Medulla oblongata (tissue), 1 donor: ENCODE measurements around the gene ASB3.
"Not testable (repeated sequence)": the region's sequence is repeated elsewhere in the genome, so short reads cannot be mapped to it uniquely, and the experiment has no call there.

ENCODE experiments used
- DNase-seq: peaks from one replicate; pipeline ENCODE4 v3.0.0-alpha.2; 2015; ENCODE audit errors: extremely low spot score

The ASB3 gene

GRCh38 chr2:53737091-53737490, 49.7 kb downstream of the ASB3 start:
- DNase-seq, result no peak

DNA sequence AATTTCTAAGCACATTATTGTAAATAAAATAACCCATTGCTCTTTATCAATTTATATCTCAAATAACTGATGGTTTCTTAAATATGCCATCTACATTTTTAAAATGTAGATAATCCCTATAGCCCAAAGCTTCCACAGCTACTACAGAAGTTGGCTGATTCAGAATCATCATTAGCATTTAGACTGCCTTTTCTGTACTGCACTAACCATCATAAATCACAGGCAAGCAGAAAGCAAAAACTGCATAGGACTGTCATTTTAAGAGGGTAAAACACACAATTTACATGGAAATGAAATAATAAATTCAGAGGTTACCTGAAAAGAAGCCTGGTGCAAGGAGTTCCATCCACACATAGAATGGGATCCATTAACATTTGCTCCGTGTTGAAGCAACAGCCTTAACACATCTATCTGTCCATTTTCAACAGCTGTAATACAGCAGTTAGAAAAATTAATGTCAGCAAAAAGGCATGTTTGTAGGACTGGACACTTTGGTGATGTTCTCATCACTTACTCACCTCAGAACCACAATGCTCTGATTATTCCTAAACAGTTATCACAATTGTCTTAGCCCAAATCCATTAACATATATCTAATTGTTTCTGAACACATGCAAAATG, 57.5 kb downstream of the ASB3 start:
- DNase-seq, result no peak

DNA sequence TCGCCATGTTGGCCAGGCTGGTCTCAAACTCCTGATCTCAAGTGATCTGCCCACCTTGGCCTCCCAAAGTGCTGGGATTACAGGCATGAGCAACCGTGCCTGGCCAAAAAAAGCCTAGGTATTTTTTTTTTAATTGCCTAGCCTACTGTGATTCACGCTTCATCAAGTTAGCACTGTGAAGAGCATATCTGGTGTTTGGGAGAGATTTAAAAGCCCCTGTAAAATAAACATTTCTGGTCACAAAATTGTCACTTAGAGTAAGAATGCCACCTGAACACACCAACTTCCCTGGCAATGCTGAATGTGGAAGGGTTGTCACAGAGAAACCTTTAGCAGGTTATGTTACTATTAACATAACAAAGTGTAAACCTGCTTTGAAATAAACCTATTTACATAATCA, 58.8 kb downstream of the ASB3 start:
- DNase-seq, result no peak

DNA sequence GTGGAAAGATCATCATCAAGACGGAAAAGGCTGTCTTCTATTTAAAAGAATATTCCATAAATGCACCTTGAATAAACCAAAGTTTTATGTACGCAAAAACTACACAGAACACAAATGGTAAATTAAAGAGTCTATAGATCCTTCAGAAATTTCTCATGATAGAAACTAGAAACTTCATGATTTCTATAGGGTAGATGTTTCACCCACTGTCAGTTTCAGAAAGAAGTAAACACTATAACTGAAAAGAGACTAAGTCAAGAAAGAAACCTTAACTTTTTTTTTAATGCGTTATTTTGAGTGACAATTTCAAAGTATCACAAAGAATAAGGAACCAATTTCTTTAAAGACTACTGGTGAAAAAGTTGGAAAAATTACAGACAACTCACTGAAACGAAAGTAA, 61.1 kb downstream of the ASB3 start:
- no peak for DNase-seq

GRCh38 chr2:53724536-53724935, 62.2 kb downstream of the ASB3 start:
- DNase-seq, result no peak

GRCh38 chr2:53720944-53721343, 65.8 kb downstream of the ASB3 start:
- not testable (repeated sequence) for DNase-seq

DNA sequence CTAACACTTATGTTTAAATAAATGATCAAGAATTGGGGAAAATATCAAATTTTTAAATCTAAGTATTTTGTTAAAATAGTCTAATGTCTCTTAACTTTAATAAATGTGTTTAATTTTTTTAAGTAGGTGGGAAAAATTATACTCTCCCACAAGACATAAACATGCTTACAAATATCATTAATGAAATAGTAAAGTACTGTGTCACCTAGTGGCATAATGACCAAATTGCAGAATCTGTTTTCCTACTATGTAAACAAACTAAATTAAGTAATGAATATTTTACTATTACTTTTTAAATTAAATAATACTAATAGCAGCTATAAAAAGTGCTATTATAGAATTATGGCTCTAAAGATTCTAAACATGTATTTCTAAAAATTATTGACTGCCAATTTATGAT, 71.2 kb downstream of the ASB3 start:
- DNase-seq, result peak; percentile 27

DNA sequence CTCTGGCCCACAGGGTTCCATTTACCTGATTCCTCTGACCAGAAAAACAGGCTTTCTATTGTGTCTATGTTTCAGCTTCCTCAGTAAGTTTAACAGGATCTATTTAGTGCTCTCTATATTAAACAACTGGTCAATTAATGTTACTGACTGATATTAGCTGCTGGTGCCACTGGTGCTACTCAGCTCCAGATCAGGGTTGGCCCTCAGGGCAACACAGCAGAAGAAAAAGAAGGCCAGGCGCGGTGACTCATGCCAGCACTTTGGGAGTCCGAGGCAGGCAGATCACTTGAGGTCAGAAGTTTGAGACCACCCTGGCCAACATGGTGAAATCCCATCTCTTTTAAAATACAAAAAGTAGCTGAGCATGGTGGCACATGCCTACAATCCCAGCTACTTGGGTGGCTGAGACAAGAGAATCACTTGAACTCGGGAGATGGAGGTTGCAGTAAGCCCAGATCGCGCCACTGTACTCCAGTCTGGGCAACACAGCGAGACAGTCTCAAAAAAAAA, 75.4 kb downstream of the ASB3 start:
- no peak for DNase-seq

- no peak for DNase-seq
Observed at GRCh38 chr2:53708988-53709387, 77.8 kb downstream of the ASB3 start.

- no peak for DNase-seq
Observed at GRCh38 chr2:53701221-53701620, 85.5 kb downstream of the ASB3 start.

DNA sequence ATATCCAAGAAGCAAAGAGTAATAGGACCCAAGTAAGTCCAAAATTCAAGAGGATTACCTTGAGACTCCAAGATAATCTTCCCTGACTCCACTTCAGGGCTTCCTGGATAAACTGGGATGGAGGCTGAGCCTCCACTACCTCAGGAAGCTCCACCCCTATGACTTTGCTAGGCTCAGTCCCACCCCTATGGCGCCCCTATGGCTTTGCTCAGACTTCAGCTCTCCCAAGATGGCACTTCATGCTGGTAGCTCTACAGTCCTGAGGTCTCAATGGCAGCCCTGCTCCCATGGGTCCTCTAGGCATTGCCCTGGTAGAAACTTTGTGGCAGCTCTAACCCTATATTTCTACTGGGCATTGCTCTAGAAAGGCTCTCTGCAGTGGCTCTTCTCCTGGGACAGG, 89.1 kb downstream of the ASB3 start:
- no peak for DNase-seq

- DNase-seq, result no peak
Observed at GRCh38 chr2:53697092-53697491, 89.7 kb downstream of the ASB3 start.

DNA sequence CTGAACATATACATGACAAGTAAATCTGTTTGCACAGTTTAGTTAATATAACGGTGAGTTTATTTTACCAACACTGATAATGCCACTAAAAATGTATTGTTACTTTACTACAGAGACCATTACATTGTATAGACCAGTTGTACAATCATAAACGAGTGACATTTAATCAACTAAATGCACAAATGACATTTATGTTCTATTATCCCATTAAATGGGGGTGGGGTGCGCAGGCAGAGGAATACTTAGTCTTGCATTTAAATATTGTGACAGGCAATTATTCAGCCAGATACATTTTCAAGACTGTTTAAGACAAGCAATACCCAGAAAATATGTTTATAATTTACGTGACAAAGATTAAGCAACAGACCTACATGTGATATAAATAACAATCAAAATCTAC, 91.2 kb downstream of the ASB3 start:
- no peak for DNase-seq

- DNase-seq, result no peak
Observed at GRCh38 chr2:53694096-53694771, 92.5 kb downstream of the ASB3 start.

- DNase-seq, result no peak
Observed at GRCh38 chr2:53690876-53691275, 95.9 kb downstream of the ASB3 start.

DNA sequence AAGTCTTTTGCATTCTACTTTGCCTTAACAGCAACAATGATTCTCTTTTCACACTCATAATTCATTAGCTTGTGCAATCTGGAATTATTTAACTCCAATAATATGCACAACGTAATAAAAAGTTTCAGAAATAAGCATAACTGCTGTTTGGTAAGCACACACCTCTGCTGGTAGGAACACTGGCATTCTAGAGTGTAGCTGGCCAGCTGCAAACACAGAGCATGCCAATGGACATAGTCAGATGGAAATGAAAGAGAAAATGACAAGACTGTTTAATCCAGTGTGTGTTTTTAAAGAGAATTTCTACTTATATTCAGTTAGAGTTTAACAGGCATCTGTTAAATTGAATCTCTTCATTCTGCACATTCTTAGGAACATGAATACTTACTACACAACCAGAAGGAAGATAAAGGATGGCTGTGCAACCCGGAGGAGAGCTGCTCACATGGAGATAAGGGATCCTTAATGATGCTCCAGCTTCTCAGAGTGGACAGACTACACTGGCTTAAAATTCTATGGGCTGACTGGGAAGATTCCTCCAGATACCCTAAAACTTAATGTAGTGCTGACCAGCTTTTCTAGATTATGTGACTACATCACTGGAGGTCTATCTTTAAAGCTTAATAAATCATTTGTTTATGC, 113.8 kb downstream of the ASB3 start:
- peak; percentile 19 for DNase-seq

DNA sequence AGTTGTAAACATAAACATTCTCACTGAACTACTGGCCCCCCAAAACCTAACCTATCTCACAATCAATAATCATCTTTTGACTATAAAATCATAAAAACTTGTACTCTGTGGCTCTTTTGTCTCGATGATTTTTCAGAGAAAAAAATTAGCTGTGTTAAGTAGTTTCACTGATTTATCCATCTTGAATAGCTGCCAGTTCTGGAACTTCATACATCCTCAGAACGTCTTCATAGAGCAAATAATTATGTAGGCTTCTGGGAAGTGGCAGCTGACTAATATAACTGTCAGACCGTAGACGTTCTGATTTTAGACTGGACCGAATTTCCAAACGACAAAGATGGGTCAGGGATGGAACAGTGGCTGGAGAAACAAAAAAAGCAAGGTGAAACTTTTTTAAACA, 116.4 kb downstream of the ASB3 start:
- DNase-seq, result no peak

GRCh38 chr2:53668624-53669026, 118.1 kb downstream of the ASB3 start:
- DNase-seq, result no peak

- not testable (repeated sequence) for DNase-seq
Observed at GRCh38 chr2:53667130-53667529, 119.6 kb downstream of the ASB3 start.

DNA sequence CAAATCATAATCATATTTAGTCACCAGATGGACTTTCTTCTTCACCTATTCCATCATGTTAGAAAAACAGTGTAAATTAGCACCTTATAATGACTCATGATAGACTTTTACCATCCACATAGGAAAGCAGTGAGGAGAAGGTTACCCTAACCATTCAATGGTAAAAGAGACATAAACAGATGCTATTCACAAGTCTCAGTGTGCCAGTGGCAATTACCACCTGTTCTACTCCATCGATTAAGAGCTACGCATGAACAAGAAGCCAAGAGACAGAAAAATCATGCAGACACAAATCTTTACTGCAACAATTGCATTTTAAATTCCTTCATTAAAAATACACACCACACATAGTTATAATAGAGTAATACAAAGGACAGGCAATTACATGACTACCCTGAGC, 125.9 kb downstream of the ASB3 start:
- DNase-seq, result no peak

DNA sequence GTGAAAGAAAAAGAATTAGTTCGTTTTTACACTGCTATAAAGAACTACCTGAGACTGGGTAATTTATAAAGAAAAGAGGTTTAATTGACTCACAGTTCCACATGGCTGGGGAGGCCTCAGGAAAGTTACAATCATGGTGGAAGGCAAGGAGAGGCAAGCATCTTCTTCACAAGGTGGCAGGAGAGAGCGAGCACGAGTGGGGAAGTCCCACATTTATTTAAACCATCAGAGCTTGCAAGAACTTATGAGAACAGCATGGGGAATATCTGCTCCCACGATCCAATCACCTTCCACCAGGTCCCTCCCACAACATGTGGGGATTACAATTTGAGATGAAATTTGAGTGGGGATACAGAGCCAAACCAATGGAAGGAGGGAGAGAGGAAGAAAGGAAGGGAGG, 128.3 kb downstream of the ASB3 start:
- DNase-seq, result not testable (repeated sequence)

GRCh38 chr2:53655256-53655655, 131.5 kb downstream of the ASB3 start:
- DNase-seq, result no peak

GRCh38 chr2:53654396-53654795, 132.4 kb downstream of the ASB3 start:
- no peak for DNase-seq
